SU-DHL-6 (cell line): ENCODE measurements around the gene PACS1.

Source experiments
- EZH2phosphoT487 ChIP-seq: fragments of 200-600 bp; sonication (generic), shearing (Covaris generic); conservative IDR thresholded peaks from 2 replicates; pipeline ENCODE4 v1.6.1; 2018; ENCODE audit warnings: mild to moderate bottlenecking, antibody characterized with exemption, low read length, moderate library complexity, mixed read lengths
- TF ChIP-seq, protein P1 (sequence below): fragments of 200-600 bp; sonication (generic); IDR thresholded peaks from one replicate; pipeline ENCODE4 v1.5.1; 2017; ENCODE audit warnings: antibody characterized with exemption, mild to moderate bottlenecking, low read length, moderate library complexity; ENCODE audit not compliant: insufficient read depth, poor library complexity, severe bottlenecking

GRCh38 chr11:66052664-66052982, 17.4 kb upstream of the PACS1 start:
- TF ChIP-seq, protein P1, sequence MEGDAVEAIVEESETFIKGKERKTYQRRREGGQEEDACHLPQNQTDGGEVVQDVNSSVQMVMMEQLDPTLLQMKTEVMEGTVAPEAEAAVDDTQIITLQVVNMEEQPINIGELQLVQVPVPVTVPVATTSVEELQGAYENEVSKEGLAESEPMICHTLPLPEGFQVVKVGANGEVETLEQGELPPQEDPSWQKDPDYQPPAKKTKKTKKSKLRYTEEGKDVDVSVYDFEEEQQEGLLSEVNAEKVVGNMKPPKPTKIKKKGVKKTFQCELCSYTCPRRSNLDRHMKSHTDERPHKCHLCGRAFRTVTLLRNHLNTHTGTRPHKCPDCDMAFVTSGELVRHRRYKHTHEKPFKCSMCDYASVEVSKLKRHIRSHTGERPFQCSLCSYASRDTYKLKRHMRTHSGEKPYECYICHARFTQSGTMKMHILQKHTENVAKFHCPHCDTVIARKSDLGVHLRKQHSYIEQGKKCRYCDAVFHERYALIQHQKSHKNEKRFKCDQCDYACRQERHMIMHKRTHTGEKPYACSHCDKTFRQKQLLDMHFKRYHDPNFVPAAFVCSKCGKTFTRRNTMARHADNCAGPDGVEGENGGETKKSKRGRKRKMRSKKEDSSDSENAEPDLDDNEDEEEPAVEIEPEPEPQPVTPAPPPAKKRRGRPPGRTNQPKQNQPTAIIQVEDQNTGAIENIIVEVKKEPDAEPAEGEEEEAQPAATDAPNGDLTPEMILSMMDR, result no peak
- TF ChIP-seq EZH2phosphoT487, result no peak
